Measurements from ENCODE around the gene KRTAP6-3.

KRTAP6-3 gene

GRCh38 chr21:30592140-30592539 is at the start of gene KRTAP6-3:
Gene KRTAP6-3 (plus strand): TSS chr21:30592440. CDS start chr21:30592446, 6 bp downstream.
- Histone ChIP-seq H3K27me3 (ENCODE audit: low read depth, low read length) (no peaks in the 10 kb centered on the region), H3K4me3 (ENCODE audit: low read depth in 1 of 2, low read length in 2 of 2) (no peak within 1 kb of the TSS), H3K4me1 (ENCODE audit: control insufficient read depth in 1 of 2, insufficient read depth in 2 of 2, low read length in 2 of 2) (no peaks in the 10 kb centered on the region), H3K27ac (ENCODE audit: low read length) (no peak within 1 kb of the TSS), H3K9me3 (ENCODE audit: control insufficient read depth in 1 of 2, low read length in 2 of 2) (peaks cover 0 to 2% of the 10 kb centered on the region in 2 donors), H3K36me3 (ENCODE audit: control insufficient read depth in 1 of 2, insufficient read depth in 2 of 2, low read length in 2 of 2) (no peaks in the 10 kb centered on the region)

GRCh38 chr21:30552782-30553181 is 39.5 kb upstream of the KRTAP6-3 start:
- no peaks in the 10 kb centered on the region for H3K27me3 ChIP-seq (ENCODE audit: low read depth, low read length)
- no peaks in the 10 kb centered on the region for H3K36me3 ChIP-seq (ENCODE audit: control insufficient read depth in 1 of 2, insufficient read depth in 2 of 2, low read length in 2 of 2)
- H3K4me3 ChIP-seq (ENCODE audit: low read depth in 1 of 2, low read length in 2 of 2), result no peak overlapping the region
- no peak overlapping the region for H3K27ac ChIP-seq (ENCODE audit: low read length)
- no peaks in the 10 kb centered on the region for H3K4me1 ChIP-seq (ENCODE audit: control insufficient read depth in 1 of 2, insufficient read depth in 2 of 2, low read length in 2 of 2)
- peaks cover 0 to 6% of the 10 kb centered on the region in 2 donors for H3K9me3 ChIP-seq (ENCODE audit: control insufficient read depth in 1 of 2, low read length in 2 of 2)

GRCh38 chr21:30555095-30555494 is 37.1 kb upstream of the KRTAP6-3 start:
- H3K27me3 ChIP-seq (ENCODE audit: low read depth, low read length), result no peaks in the 10 kb centered on the region
- H3K4me1 ChIP-seq (ENCODE audit: control insufficient read depth in 1 of 2, insufficient read depth in 2 of 2, low read length in 2 of 2), result no peaks in the 10 kb centered on the region
- no peak overlapping the region for H3K27ac ChIP-seq (ENCODE audit: low read length)
- H3K4me3 ChIP-seq (ENCODE audit: low read depth in 1 of 2, low read length in 2 of 2), result no peak overlapping the region
- H3K36me3 ChIP-seq (ENCODE audit: control insufficient read depth in 1 of 2, insufficient read depth in 2 of 2, low read length in 2 of 2), result no peaks in the 10 kb centered on the region
- H3K9me3 ChIP-seq (ENCODE audit: control insufficient read depth in 1 of 2, low read length in 2 of 2), result peaks cover 0 to 4% of the 10 kb centered on the region in 2 donors

GRCh38 chr21:30561264-30561895 is 30.9 kb upstream of the KRTAP6-3 start, which contains the start of gene KRTAP19-7:
Gene KRTAP19-7 (minus strand): TSS chr21:30561314. CDS start chr21:30561289, 25 bp downstream.
- H3K36me3 ChIP-seq (ENCODE audit: control insufficient read depth in 1 of 2, insufficient read depth in 2 of 2, low read length in 2 of 2), result no peaks in the 10 kb centered on the region

GRCh38 chr21:30561957-30562356 is 30.3 kb upstream of the KRTAP6-3 start:
- Histone ChIP-seq H3K27ac (ENCODE audit: low read length) (no peak overlapping the region), H3K27me3 (ENCODE audit: low read depth, low read length) (no peaks in the 10 kb centered on the region), H3K9me3 (ENCODE audit: control insufficient read depth in 1 of 2, low read length in 2 of 2) (no peaks in the 10 kb centered on the region), H3K4me1 (ENCODE audit: control insufficient read depth in 1 of 2, insufficient read depth in 2 of 2, low read length in 2 of 2) (no peaks in the 10 kb centered on the region), H3K4me3 (ENCODE audit: low read depth in 1 of 2, low read length in 2 of 2) (no peak overlapping the region), H3K36me3 (ENCODE audit: control insufficient read depth in 1 of 2, insufficient read depth in 2 of 2, low read length in 2 of 2) (no peaks in the 10 kb centered on the region)

More at GRCh38 chr21:30561264-30561895, 30.9 kb upstream of the KRTAP6-3 start, which contains the start of gene KRTAP19-7:
- Histone ChIP-seq H3K9me3 (ENCODE audit: control insufficient read depth in 1 of 2, low read length in 2 of 2) (no peaks in the 10 kb centered on the region), H3K4me1 (ENCODE audit: control insufficient read depth in 1 of 2, insufficient read depth in 2 of 2, low read length in 2 of 2) (no peaks in the 10 kb centered on the region), H3K4me3 (ENCODE audit: low read depth in 1 of 2, low read length in 2 of 2) (no peak within 1 kb of the TSS), H3K27me3 (ENCODE audit: low read depth, low read length) (no peaks in the 10 kb centered on the region), H3K27ac (ENCODE audit: low read length) (no peak within 1 kb of the TSS)

- no peak overlapping the region for H3K4me3 ChIP-seq (ENCODE audit: low read depth in 1 of 2, low read length in 2 of 2)
Observed at GRCh38 chr21:30563072-30563471, 29.2 kb upstream of the KRTAP6-3 start.

GRCh38 chr21:30563630-30564029 is 28.6 kb upstream of the KRTAP6-3 start:
- Histone ChIP-seq H3K9me3 (ENCODE audit: control insufficient read depth in 1 of 2, low read length in 2 of 2) (no peaks in the 10 kb centered on the region), H3K4me1 (ENCODE audit: control insufficient read depth in 1 of 2, insufficient read depth in 2 of 2, low read length in 2 of 2) (no peaks in the 10 kb centered on the region), H3K27me3 (ENCODE audit: low read depth, low read length) (no peaks in the 10 kb centered on the region), H3K36me3 (ENCODE audit: control insufficient read depth in 1 of 2, insufficient read depth in 2 of 2, low read length in 2 of 2) (no peaks in the 10 kb centered on the region), H3K4me3 (ENCODE audit: low read depth in 1 of 2, low read length in 2 of 2) (no peak overlapping the region), H3K27ac (ENCODE audit: low read length) (no peak overlapping the region)

More at GRCh38 chr21:30563072-30563471, 29.2 kb upstream of the KRTAP6-3 start:
- no peaks in the 10 kb centered on the region for H3K36me3 ChIP-seq (ENCODE audit: control insufficient read depth in 1 of 2, insufficient read depth in 2 of 2, low read length in 2 of 2)
- H3K27ac ChIP-seq (ENCODE audit: low read length), result no peak overlapping the region
- H3K27me3 ChIP-seq (ENCODE audit: low read depth, low read length), result no peaks in the 10 kb centered on the region
- no peaks in the 10 kb centered on the region for H3K4me1 ChIP-seq (ENCODE audit: control insufficient read depth in 1 of 2, insufficient read depth in 2 of 2, low read length in 2 of 2)
- no peaks in the 10 kb centered on the region for H3K9me3 ChIP-seq (ENCODE audit: control insufficient read depth in 1 of 2, low read length in 2 of 2)

GRCh38 chr21:30567617-30568016 is 24.6 kb upstream of the KRTAP6-3 start:
- H3K27me3 ChIP-seq (ENCODE audit: low read depth, low read length), result no peaks in the 10 kb centered on the region
- no peaks in the 10 kb centered on the region for H3K9me3 ChIP-seq (ENCODE audit: control insufficient read depth in 1 of 2, low read length in 2 of 2)
- H3K4me1 ChIP-seq (ENCODE audit: control insufficient read depth in 1 of 2, insufficient read depth in 2 of 2, low read length in 2 of 2), result no peaks in the 10 kb centered on the region
- H3K27ac ChIP-seq (ENCODE audit: low read length), result no peak overlapping the region
- H3K4me3 ChIP-seq (ENCODE audit: low read depth in 1 of 2, low read length in 2 of 2), result no peak overlapping the region
- no peaks in the 10 kb centered on the region for H3K36me3 ChIP-seq (ENCODE audit: control insufficient read depth in 1 of 2, insufficient read depth in 2 of 2, low read length in 2 of 2)

GRCh38 chr21:30577766-30578165 is 14.5 kb upstream of the KRTAP6-3 start:
- Histone ChIP-seq H3K27me3 (ENCODE audit: low read depth, low read length) (no peaks in the 10 kb centered on the region), H3K36me3 (ENCODE audit: control insufficient read depth in 1 of 2, insufficient read depth in 2 of 2, low read length in 2 of 2) (no peaks in the 10 kb centered on the region), H3K4me1 (ENCODE audit: control insufficient read depth in 1 of 2, insufficient read depth in 2 of 2, low read length in 2 of 2) (no peaks in the 10 kb centered on the region), H3K4me3 (ENCODE audit: low read depth in 1 of 2, low read length in 2 of 2) (no peak overlapping the region), H3K9me3 (ENCODE audit: control insufficient read depth in 1 of 2, low read length in 2 of 2) (no peaks in the 10 kb centered on the region), H3K27ac (ENCODE audit: low read length) (no peak overlapping the region)

GRCh38 chr21:30579346-30579745 is 12.9 kb upstream of the KRTAP6-3 start:
- no peak overlapping the region for H3K27ac ChIP-seq (ENCODE audit: low read length)
- H3K36me3 ChIP-seq (ENCODE audit: control insufficient read depth in 1 of 2, insufficient read depth in 2 of 2, low read length in 2 of 2), result no peaks in the 10 kb centered on the region
- no peaks in the 10 kb centered on the region for H3K27me3 ChIP-seq (ENCODE audit: low read depth, low read length)
- H3K4me3 ChIP-seq (ENCODE audit: low read depth in 1 of 2, low read length in 2 of 2), result no peak overlapping the region
- no peaks in the 10 kb centered on the region for H3K4me1 ChIP-seq (ENCODE audit: control insufficient read depth in 1 of 2, insufficient read depth in 2 of 2, low read length in 2 of 2)
- H3K9me3 ChIP-seq (ENCODE audit: control insufficient read depth in 1 of 2, low read length in 2 of 2), result no peaks in the 10 kb centered on the region

- Histone ChIP-seq H3K27ac (ENCODE audit: low read length) (no peak overlapping the region), H3K9me3 (ENCODE audit: control insufficient read depth in 1 of 2, low read length in 2 of 2) (no peaks in the 10 kb centered on the region), H3K36me3 (ENCODE audit: control insufficient read depth in 1 of 2, insufficient read depth in 2 of 2, low read length in 2 of 2) (no peaks in the 10 kb centered on the region), H3K27me3 (ENCODE audit: low read depth, low read length) (no peaks in the 10 kb centered on the region), H3K4me3 (ENCODE audit: low read depth in 1 of 2, low read length in 2 of 2) (no peak overlapping the region), H3K4me1 (ENCODE audit: control insufficient read depth in 1 of 2, insufficient read depth in 2 of 2, low read length in 2 of 2) (no peaks in the 10 kb centered on the region)
Observed at GRCh38 chr21:30580132-30580531, 12.1 kb upstream of the KRTAP6-3 start.

- Histone ChIP-seq H3K27me3 (ENCODE audit: low read depth, low read length) (no peaks in the 10 kb centered on the region), H3K4me1 (ENCODE audit: control insufficient read depth in 1 of 2, insufficient read depth in 2 of 2, low read length in 2 of 2) (no peaks in the 10 kb centered on the region), H3K36me3 (ENCODE audit: control insufficient read depth in 1 of 2, insufficient read depth in 2 of 2, low read length in 2 of 2) (no peaks in the 10 kb centered on the region), H3K4me3 (ENCODE audit: low read depth in 1 of 2, low read length in 2 of 2) (no peak overlapping the region), H3K27ac (ENCODE audit: low read length) (no peak overlapping the region), H3K9me3 (ENCODE audit: control insufficient read depth in 1 of 2, low read length in 2 of 2) (no peaks in the 10 kb centered on the region)
Observed at GRCh38 chr21:30582870-30583269, 9.4 kb upstream of the KRTAP6-3 start.
